Measurements from ENCODE around the gene IGLON5. TPM values are rescaled to one million over a fixed set of nuclear protein-coding genes. Genes with fewer than 3 reads are reported as not detected.

IGLON5 gene
- total RNA-seq, 2 donors from 2014 or later, result 0.16 TPM; not detected in 1

GRCh38 chr19:51352783-51353360, 41.4 kb downstream of the IGLON5 start:
- ATAC-seq (no peak), DNase-seq (no peak)
- intact Hi-C loops (cut with DNase I), result no loop called here

- DNase-seq (peak; percentile 12), ATAC-seq (no peak)
- intact Hi-C loops (cut with DNase I), result no loop called here
Measured at GRCh38 chr19:51354103-51354741, 42.8 kb downstream of the IGLON5 start.

DNA sequence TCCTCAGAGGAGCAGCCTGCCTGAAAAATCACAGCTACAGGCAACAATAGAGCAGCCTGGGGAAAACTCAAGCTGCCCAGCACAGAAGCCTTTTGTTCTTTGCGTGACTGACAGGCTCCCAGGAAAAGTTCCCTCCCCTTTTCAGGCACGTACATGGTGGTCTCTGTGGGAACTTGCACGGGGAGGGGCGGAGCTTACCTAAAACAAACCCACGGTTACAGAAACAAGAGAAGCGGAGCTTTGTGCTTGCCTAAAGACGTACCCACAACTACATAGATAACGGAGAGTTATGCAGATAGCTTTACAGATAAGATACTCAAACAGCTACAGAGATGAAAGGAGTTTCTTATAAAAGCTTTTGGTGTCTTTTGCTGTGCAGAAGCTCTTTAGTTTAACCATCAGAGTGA, 43.3 kb downstream of the IGLON5 start:
- peak; percentile 2 for DNase-seq
- no peak for ATAC-seq
- intact Hi-C loops (cut with DNase I), result no loop called here

GRCh38 chr19:51356159-51356801, 44.8 kb downstream of the IGLON5 start:
- intact Hi-C loops (cut with DNase I), result no loop called here
- DNase-seq, result no peak
- no peak for ATAC-seq

GRCh38 chr19:51357952-51358351, 46.5 kb downstream of the IGLON5 start:
- intact Hi-C loops (cut with DNase I), result no loop called here
- DNase-seq, result peak; percentile 5
- no peak for ATAC-seq

GRCh38 chr19:51359294-51359693, 47.9 kb downstream of the IGLON5 start:
- intact Hi-C loops (cut with DNase I), result no loop called here
- DNase-seq (peak; percentile 14), ATAC-seq (no peak)

DNA sequence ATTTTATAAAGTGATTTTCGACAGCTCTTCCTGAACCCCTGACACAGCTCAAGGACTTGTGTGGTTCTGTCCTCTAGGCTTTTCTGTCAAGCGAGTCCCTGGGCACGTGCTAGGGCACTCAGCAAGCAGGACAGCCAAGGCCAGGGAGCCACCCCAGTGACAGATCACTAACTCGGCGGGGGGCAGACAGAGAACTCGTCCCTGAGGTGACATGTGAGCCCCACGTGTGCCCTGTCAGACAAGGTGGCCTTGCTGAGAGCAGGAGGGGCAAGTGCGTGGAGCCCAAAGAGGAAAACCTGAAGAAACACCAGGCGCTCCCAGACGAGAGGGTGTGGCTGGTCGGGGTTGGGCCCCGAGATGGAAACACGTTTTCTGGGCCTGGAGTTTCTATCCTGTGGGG, 49.8 kb downstream of the IGLON5 start:
- no peak for ATAC-seq
- intact Hi-C loops (cut with DNase I), result no loop called here
- DNase-seq, result peak; percentile 17

GRCh38 chr19:51364200-51365106, 53.0 kb downstream of the IGLON5 start:
- ATAC-seq (no peak), DNase-seq (peak; percentile 26)

GRCh38 chr19:51365211-51365964, 53.9 kb downstream of the IGLON5 start:
- DNase-seq (peak; percentile 38), ATAC-seq (no peak)

More at GRCh38 chr19:51364200-51365106, 53.0 kb downstream of the IGLON5 start:
- intact Hi-C loops (cut with DNase I), result no loop called here

GRCh38 chr19:51365965-51366388, 54.5 kb downstream of the IGLON5 start, which contains the start of gene ETFB:
Gene ETFB, minus strand, starts transcription at chr19:51366388. Its CDS starts 62 bp downstream, at chr19:51366326.
- DNase-seq, result no peak
- ATAC-seq, result no peak
- intact Hi-C loops (cut with DNase I), result loop anchor here in 1 of 2 donors (2.0 kb wide), 1 partner anchor 27 kb away; no protein-coding TSS in a partner anchor

More at GRCh38 chr19:51365211-51365964, 53.9 kb downstream of the IGLON5 start:
- intact Hi-C loops (cut with DNase I), result no loop called here

GRCh38 chr19:51366389-51367254, 55.2 kb downstream of the IGLON5 start:
- intact Hi-C loops (cut with DNase I), result loop anchor here in 1 of 2 donors (2.0 kb wide), 1 partner anchor 28 kb away; no protein-coding TSS in a partner anchor
- peak; percentile 79 to 85 for ATAC-seq
- peak; percentile 99 for DNase-seq

DNA sequence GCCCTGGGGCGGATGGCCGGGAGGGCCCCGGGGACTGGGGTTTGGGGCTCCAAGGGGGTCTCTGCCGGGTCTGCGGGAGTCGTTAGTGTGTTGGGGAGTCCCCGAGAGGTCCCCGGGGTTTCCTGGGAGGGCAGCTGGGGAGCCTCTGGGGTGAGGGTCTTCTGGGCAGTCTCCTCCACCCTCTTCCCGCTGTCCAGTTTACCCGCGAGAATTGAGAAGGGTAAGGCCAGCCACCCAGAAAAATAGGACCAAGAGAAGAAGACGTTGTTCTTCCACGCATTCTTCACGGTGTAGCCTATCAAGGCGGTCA, 55.8 kb downstream of the IGLON5 start:
- intact Hi-C loops (cut with DNase I), result loop anchor here in 1 of 2 donors (2.0 kb wide), 1 partner anchor 28 kb away; no protein-coding TSS in a partner anchor
- no peak for ATAC-seq

GRCh38 chr19:51367565-51368365, 56.3 kb downstream of the IGLON5 start:
- intact Hi-C loops (cut with DNase I), result loop anchor here in 1 of 2 donors (2.0 kb wide), 1 partner anchor 29 kb away; no protein-coding TSS in a partner anchor
- ATAC-seq (peak; percentile 91 to 93), DNase-seq (peak; percentile 99)

More for the DNA sequence above, 55.8 kb downstream of the IGLON5 start:
- DNase-seq, result no peak

GRCh38 chr19:51368366-51369282, 57.2 kb downstream of the IGLON5 start, which contains the start of gene CLDND2:
Gene CLDND2, minus strand, starts transcription at chr19:51369003. Its CDS starts 426 bp downstream, at chr19:51368577.
- intact Hi-C loops (cut with DNase I), result no loop called here
- ATAC-seq, result no peak
- no peak for DNase-seq

GRCh38 chr19:51370230-51370629, 58.8 kb downstream of the IGLON5 start:
- DNase-seq, result no peak
- intact Hi-C loops (cut with DNase I), result no loop called here
- no peak for ATAC-seq

Measured in left cardiac atrium (tissue), 4 donors.